ENCODE measurements around the gene TENM3.

GRCh38 chr4:182528819-182529218 lies 285.6 kb downstream of the TENM3 start:
- TF ChIP-seq GATA2 (IDR thresholded peaks at IDR 0.05; ENCODE audit: low read depth, low read length): no peak
- TF ChIP-seq GATA3 (IDR thresholded peaks at IDR 0.05; ENCODE audit: low read depth, low read length): no peak

Measured in SH-SY5Y (cell line).